Lower leg skin (tissue), 4 donors: ENCODE data around the gene ATMIN. TPM values are rescaled to one million over a fixed set of nuclear protein-coding genes. Genes with fewer than 3 reads are reported as not detected.

Source experiments
- DNase-seq, 2 donors: peaks; one replicate each; pipeline ENCODE4 v3.0.0-alpha.2; 2019; ENCODE audit warnings: low spot score in 2 of 2
- H3K4me3 ChIP-seq: fragments of 200-600 bp; sonication (generic); 2 replicates; pipeline ENCODE4 v1.5.1; 2017; ENCODE audit warnings: mild to moderate bottlenecking, low read depth; ENCODE audit not compliant: poor library complexity, severe bottlenecking
- CTCF ChIP-seq, 3 donors: fragments of 450-650 bp; IDR thresholded peaks; one replicate each; pipeline ENCODE4 v1.5.1; 2016; ENCODE audit warnings: antibody characterized with exemption in 3 of 3, mild to moderate bottlenecking in 3 of 3, moderate library complexity in 2 of 3
- POLR2A ChIP-seq, 2 donors: fragments of 450-650 bp; IDR thresholded peaks; one replicate each; pipeline ENCODE4 v1.6.1; 2016 to 2017; ENCODE audit warnings: antibody characterized with exemption in 2 of 2, mild to moderate bottlenecking in 1 of 2, moderate library complexity in 1 of 2
- WGBS, 2 donors: methylation state at CpG; one replicate each; pipeline ENCODE4 v1.1.5; 2018; 5-methylcytosine and 5-hydroxymethylcytosine counted together
- intact Hi-C: fragments of 100-400 bp; cut with DNase I; formaldehyde crosslinking; loops from one replicate; pipeline ENCODE4 v1.15.0; 2023; ENCODE audit warnings: low total_unique reads
- total RNA-seq, 4 donors: library from RNA; depleted of rRNA; stranded (reverse); fragments of >200 nt; gene quantifications; one replicate each; pipeline ENCODE4 v1.1.0, GENCODE V29; 2016

The ATMIN gene
- total RNA-seq, 4 donors from 2014 or later: 33.3 to 51.7 (median 41.9) TPM

DNA sequence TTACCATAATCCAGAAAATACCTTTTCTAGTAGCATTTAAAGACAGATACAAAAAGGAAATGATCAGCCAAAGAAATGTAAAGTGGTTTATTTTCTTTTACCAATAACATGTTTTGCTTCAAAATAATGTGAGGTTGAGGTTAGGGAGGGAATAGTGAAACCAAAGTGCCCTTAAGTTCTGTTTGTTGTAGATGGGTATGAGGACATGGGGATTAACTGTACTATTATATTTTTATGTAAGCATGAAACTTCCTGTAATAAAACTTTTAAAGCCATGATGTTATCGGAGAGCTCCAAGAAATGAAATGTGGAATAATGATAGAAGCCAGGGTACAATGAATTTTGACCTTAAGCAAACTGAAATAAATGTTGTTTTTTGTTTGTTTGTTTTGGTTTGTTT is 31.5 kb downstream of the ATMIN start:
- DNase-seq: no peak
- TF ChIP-seq POLR2A (IDR thresholded peaks at IDR 0.05): no peak
- TF ChIP-seq CTCF (IDR thresholded peaks at IDR 0.05): no peak
- WGBS, 2 donors: 67 to 70% methylated on average over 1 of the region's 1 CpG
- intact Hi-C loops: no loop called here
- H3K4me3 ChIP-seq: no peak overlapping the region

- no peak for TF ChIP-seq POLR2A (IDR thresholded peaks at IDR 0.05)
- no peak for TF ChIP-seq CTCF (IDR thresholded peaks at IDR 0.05)
- 90 to 97% methylated on average over 4 of the region's 4 CpGs for WGBS, 2 donors
- no peak overlapping the region for H3K4me3 ChIP-seq
- intact Hi-C loops: no loop called here
- no peak for DNase-seq
Measured at GRCh38 chr16:81069063-81069462, 33.4 kb downstream of the ATMIN start.

DNA sequence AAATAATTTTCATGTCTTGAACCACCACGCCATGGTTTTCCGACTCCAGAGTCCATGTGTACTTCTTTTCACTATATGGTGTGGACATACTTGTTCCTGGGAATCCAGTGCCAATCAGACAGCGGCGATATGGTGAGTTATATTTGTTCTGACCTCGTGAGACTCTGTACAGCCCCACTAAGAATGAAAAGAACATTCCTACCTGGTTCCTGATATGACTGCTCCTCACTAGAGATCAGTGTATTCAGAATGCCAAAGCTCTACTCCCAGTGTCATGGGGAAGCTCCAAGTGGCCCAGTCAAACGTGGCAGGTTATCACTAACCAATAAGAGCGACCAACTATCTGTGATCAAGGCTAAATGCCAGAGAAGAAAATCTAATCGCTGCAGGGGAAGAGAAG is 35.3 kb downstream of the ATMIN start:
- H3K4me3 ChIP-seq: no peak overlapping the region
- intact Hi-C loops: no loop called here
- WGBS, 2 donors: 75 to 81% methylated on average over 8 of the region's 8 CpGs
- TF ChIP-seq CTCF (IDR thresholded peaks at IDR 0.05) (no peak), POLR2A (IDR thresholded peaks at IDR 0.05) (no peak)
- no peak for DNase-seq

- TF ChIP-seq CTCF (IDR thresholded peaks at IDR 0.05) (no peak), POLR2A (IDR thresholded peaks at IDR 0.05) (no peak)
- intact Hi-C loops: no loop called here
- H3K4me3 ChIP-seq: no peak overlapping the region
- DNase-seq: no peak
- 85 to 86% methylated on average over 4 of the region's 4 CpGs for WGBS, 2 donors
Measured at GRCh38 chr16:81071805-81072204, 36.2 kb downstream of the ATMIN start.

- TF ChIP-seq POLR2A (IDR thresholded peaks at IDR 0.05) (no peak), CTCF (IDR thresholded peaks at IDR 0.05) (no peak)
- whole genome bisulfite sequencing, 2 donors: 56 to 61% methylated on average over 5 of the region's 5 CpGs
- intact Hi-C loops: no loop called here
- H3K4me3 ChIP-seq: no peak overlapping the region
- DNase-seq: no peak
Measured at GRCh38 chr16:81073560-81074330, 38.1 kb downstream of the ATMIN start.
